ENCODE measurements around the gene KIF26B. TPM values are rescaled to one million over a fixed set of nuclear protein-coding genes. Genes with fewer than 3 reads are reported as not detected.

The KIF26B gene
- total RNA-seq, 2 experiments from 2014 or later, result not detected

- H3K27ac ChIP-seq (ENCODE audit: low read depth, low read length, poor library complexity, severe bottlenecking), result no peak overlapping the region
- no peak overlapping the region for H3K4me3 ChIP-seq (ENCODE audit: low read depth, low read length, poor library complexity, severe bottlenecking)
- H2AFZ ChIP-seq (ENCODE audit: low read length), result no peak overlapping the region
- CTCF ChIA-PET (ENCODE audit: unreplicated experiment), result interaction anchor here (0.5 kb wide), 1 partner anchor 937 kb away, joined by 4 read pairs; no protein-coding TSS in a partner anchor
- DNase-seq (ENCODE audit: low spot score), result no peak
- POLR2A ChIA-PET, result interaction anchor here (0.6 kb wide), 1 partner anchor 606 kb away, joined by 7 read pairs; no protein-coding TSS in a partner anchor
- intact Hi-C loops (cut with micrococcal nuclease; ENCODE audit: unreplicated experiment), result no loop called here
- BruUV-seq (replicated peaks), result no TSS peak
- no peak for TF ChIP-seq CTCF (conservative IDR thresholded peaks at IDR 0.05; ENCODE audit: low read length)
- H3K9me2 ChIP-seq (ENCODE audit: insufficient read depth, low read length), result no peaks in the 10 kb centered on the region
- H3K4me1 ChIP-seq (ENCODE audit: insufficient read depth, low read length, poor library complexity, severe bottlenecking), result no peaks in the 10 kb centered on the region
- H3K79me2 ChIP-seq (ENCODE audit: insufficient read depth, low read depth, low read length), result no peaks in the 10 kb centered on the region
- H3K9me3 ChIP-seq (ENCODE audit: low read length), result peaks cover 4% of the 10 kb centered on the region; the same call in 1 of the 2 replicates
- H4K20me1 ChIP-seq (ENCODE audit: insufficient read depth, low read length), result no peaks in the 10 kb centered on the region
- H3K36me3 ChIP-seq (ENCODE audit: insufficient read depth, low read length), result no peaks in the 10 kb centered on the region
- H3K4me2 ChIP-seq (ENCODE audit: low read length), result no peak overlapping the region
These were observed 55.1 kb downstream of the KIF26B start for GRCh38 chr1:245209658-245210435.

- TF ChIP-seq EZH2phosphoT487 (IDR thresholded peaks at IDR 0.05; ENCODE audit: borderline replicate concordance, low read depth, low read length) (no peak), CTCF (conservative IDR thresholded peaks at IDR 0.05; ENCODE audit: low read length) (no peak)
- Histone ChIP-seq H3K4me3 (ENCODE audit: low read depth, low read length, poor library complexity, severe bottlenecking) (no peak overlapping the region), H3K4me1 (ENCODE audit: insufficient read depth, low read length, poor library complexity, severe bottlenecking) (no peaks in the 10 kb centered on the region), H3K36me3 (ENCODE audit: insufficient read depth, low read length) (no peaks in the 10 kb centered on the region), H3K79me2 (ENCODE audit: insufficient read depth, low read depth, low read length) (no peaks in the 10 kb centered on the region), H4K20me1 (ENCODE audit: insufficient read depth, low read length) (no peaks in the 10 kb centered on the region), H3K4me2 (ENCODE audit: low read length) (no peak overlapping the region), H3K9me3 (ENCODE audit: low read length) (peaks cover 4% of the 10 kb centered on the region; the same call in 1 of the 2 replicates), H2AFZ (ENCODE audit: low read length) (no peak overlapping the region), H3K27ac (ENCODE audit: low read depth, low read length, poor library complexity, severe bottlenecking) (no peak overlapping the region), H3K9me2 (ENCODE audit: insufficient read depth, low read length) (no peaks in the 10 kb centered on the region)
- intact Hi-C loops (cut with micrococcal nuclease; ENCODE audit: unreplicated experiment), result no loop called here
- no peak for DNase-seq (ENCODE audit: low spot score)
- CTCF ChIA-PET (ENCODE audit: unreplicated experiment), result no interaction called here
- POLR2A ChIA-PET, result interaction anchor here (0.7 kb wide), 1 partner anchor 948 kb away, joined by 6 read pairs; no protein-coding TSS in a partner anchor
- no TSS peak for BruUV-seq (replicated peaks)
These were observed 56.4 kb downstream of the KIF26B start for GRCh38 chr1:245211035-245211749.

Measured in OCI-LY7 (cell line).